ENCODE results near the gene MYH9.

MYH9 gene

GRCh38 chr22:36344106-36344827, 43.5 kb downstream of the MYH9 start:
- no peak for DNase-seq

- no peak for DNase-seq
Observed at GRCh38 chr22:36343720-36344105, 44.1 kb downstream of the MYH9 start.

- no peak for DNase-seq
Observed at GRCh38 chr22:36343070-36343719, 44.6 kb downstream of the MYH9 start.

- no peak for DNase-seq
Observed at GRCh38 chr22:36341640-36342041, 46.1 kb downstream of the MYH9 start.

GRCh38 chr22:36340621-36341020, 47.1 kb downstream of the MYH9 start:
- DNase-seq: no peak

- peak; percentile 91 for DNase-seq
Observed at GRCh38 chr22:36339171-36340065, 48.3 kb downstream of the MYH9 start.

- no peak for DNase-seq
Observed at GRCh38 chr22:36337365-36338130, 50.2 kb downstream of the MYH9 start.

GRCh38 chr22:36336246-36337182, 51.3 kb downstream of the MYH9 start:
- no peak for DNase-seq

- DNase-seq: no peak
Observed at GRCh38 chr22:36335621-36336020, 52.1 kb downstream of the MYH9 start.

- peak; percentile 84 for DNase-seq
Observed at GRCh38 chr22:36334821-36335603, 52.8 kb downstream of the MYH9 start.

- DNase-seq: no peak
Observed at GRCh38 chr22:36334081-36334820, 53.5 kb downstream of the MYH9 start.

- no peak for DNase-seq
Observed at GRCh38 chr22:36333644-36334043, 54.1 kb downstream of the MYH9 start.

- peak; percentile 84 for DNase-seq
Observed at GRCh38 chr22:36332623-36333332, 55.0 kb downstream of the MYH9 start.

- DNase-seq: peak; percentile 73
Observed at GRCh38 chr22:36331912-36332622, 55.7 kb downstream of the MYH9 start.

- DNase-seq: peak; percentile 98
Observed at GRCh38 chr22:36331306-36331911, 56.4 kb downstream of the MYH9 start.

- DNase-seq: peak; percentile 89
Observed at GRCh38 chr22:36330655-36331305, 57.0 kb downstream of the MYH9 start.

- no peak for DNase-seq
Observed at GRCh38 chr22:36330127-36330526, 57.6 kb downstream of the MYH9 start.
